Measurements from ENCODE around the gene ZRANB1. TPM values are rescaled to one million over a fixed set of nuclear protein-coding genes. Genes with fewer than 3 reads are reported as not detected.

The ZRANB1 gene
- total and polyA plus RNA-seq, 2 of the 4 experiments (the other 2 are of a cell fraction) = 11.2 to 24.7 TPM

DNA sequence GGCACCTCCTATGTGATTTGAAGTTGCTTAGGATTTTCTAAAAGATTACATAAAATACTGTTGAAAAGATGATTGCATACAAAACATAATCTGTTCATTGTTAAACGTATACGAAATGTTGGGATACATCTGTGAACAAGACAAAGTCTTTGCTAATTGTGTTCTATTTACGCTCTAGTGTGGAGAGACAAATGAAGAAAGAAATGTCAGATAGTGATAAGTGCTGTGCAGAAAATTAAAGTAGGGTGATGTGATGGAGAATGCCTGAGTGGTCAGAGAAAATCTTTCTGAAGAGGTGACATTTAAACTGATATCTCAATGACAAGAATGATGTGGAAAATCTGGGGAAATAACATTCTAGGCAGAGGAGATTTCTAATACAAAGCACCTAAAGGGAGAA, 13.4 kb upstream of the ZRANB1 start:
- no TSS peak for BruUV-seq (replicated peaks)

More for the DNA sequence above, 13.4 kb upstream of the ZRANB1 start:
- Histone ChIP-seq H2BK5ac (ENCODE audit: low read depth, low read length, poor library complexity, severe bottlenecking) (no peak overlapping the region), H3K4me2 (ENCODE audit: low read depth, low read length) (no peak overlapping the region), H3K18ac (ENCODE audit: low read depth, low read length) (no peak overlapping the region), H2BK120ac (ENCODE audit: low read depth, low read length) (no peak overlapping the region), H3K79me1 (ENCODE audit: low read depth in 1 of 2, low read length in 2 of 2) (peaks cover 15 to 63% of the 10 kb centered on the region in 2 experiments), H3K4ac (ENCODE audit: low read depth, low read length) (no peak overlapping the region), H2AK9ac (replicated peaks; ENCODE audit: low read depth, low read length, poor library complexity) (no peak overlapping the region), H3K4me3 (ENCODE audit: insufficient read depth, low read depth, low read length) (no peak overlapping the region), H3K9me1 (ENCODE audit: insufficient read depth, low read length) (peaks cover 9% of the 10 kb centered on the region), H2AFZ (replicated peaks; ENCODE audit: low read length, poor library complexity) (no peak overlapping the region), H3K23ac (ENCODE audit: low read depth, low read length) (no peak overlapping the region), H3K4me1 (ENCODE audit: control insufficient read depth, insufficient read depth, low read length) (peaks cover 4% of the 10 kb centered on the region; the same call in 1 of the 2 replicates), H3K9ac (ENCODE audit: low read depth, low read length) (no peak overlapping the region), H2AK5ac (ENCODE audit: low read depth, low read length) (no peak overlapping the region), H4K8ac (ENCODE audit: low read depth in 2 of 2, low read length in 2 of 2) (no peak overlapping the region), H3K56ac (ENCODE audit: extremely low read depth, insufficient read depth, low read length) (no peak overlapping the region), H3K36me3 (ENCODE audit: control insufficient read depth, insufficient read depth, low read length) (peaks cover 5% of the 10 kb centered on the region), H2BK15ac (ENCODE audit: low read depth, low read length) (no peak overlapping the region), H3K9me3 (ENCODE audit: control insufficient read depth, insufficient read depth, low read length) (no peaks in the 10 kb centered on the region), H2BK20ac (ENCODE audit: low read depth, low read length) (no peak overlapping the region), H4K5ac (ENCODE audit: low read depth, low read length) (no peak overlapping the region), H4K91ac (ENCODE audit: insufficient read depth, low read depth, low read length) (no peak overlapping the region), H3K14ac (replicated peaks; ENCODE audit: low read depth, low read length) (no peak overlapping the region), H4K20me1 (ENCODE audit: insufficient read depth, low read length) (peaks cover 89% of the 10 kb centered on the region), H3K27ac (ENCODE audit: insufficient read depth, low read length) (no peak overlapping the region), H3K27me3 (ENCODE audit: control insufficient read depth, insufficient read depth, low read length) (no peaks in the 10 kb centered on the region)
- no peak for DNase-seq
- intact Hi-C loops (cut with micrococcal nuclease) = no loop called here
- TF ChIP-seq RAD21 (IDR thresholded peaks at IDR 0.05; ENCODE audit: low read length) (no peak), NFE2L2 (IDR thresholded peaks at IDR 0.05; ENCODE audit: low read depth, low read length) (no peak), MAFK (IDR thresholded peaks at IDR 0.05; ENCODE audit: low read depth, low read length) (no peak), CTCF (conservative IDR thresholded peaks at IDR 0.05; ENCODE audit: low read depth, low read length) (no peak), FOS (IDR thresholded peaks at IDR 0.05; ENCODE audit: low read depth, low read length) (no peak), RCOR1 (IDR thresholded peaks at IDR 0.05; ENCODE audit: insufficient replicate concordance, low read length) (no peak), BHLHE40 (IDR thresholded peaks at IDR 0.05; ENCODE audit: low read depth, low read length) (no peak), RFX5 (IDR thresholded peaks at IDR 0.05; ENCODE audit: low read depth, low read length) (no peak), CEBPB (IDR thresholded peaks at IDR 0.05; ENCODE audit: low read depth, low read length) (no peak), MAZ (IDR thresholded peaks at IDR 0.05; ENCODE audit: borderline replicate concordance, low read depth, low read length) (no peak), CHD1 (IDR thresholded peaks at IDR 0.05; ENCODE audit: low read depth, low read length) (no peak), POLR2A (IDR thresholded peaks at IDR 0.05; ENCODE audit: low read depth, low read length) (no peak), USF2 (IDR thresholded peaks at IDR 0.05; ENCODE audit: low read depth, low read length) (no peak), MXI1 (IDR thresholded peaks at IDR 0.05; ENCODE audit: borderline replicate concordance, low read depth, low read length) (no peak), ELK1 (IDR thresholded peaks at IDR 0.05; ENCODE audit: borderline replicate concordance, low read depth, low read length) (no peak), SMC3 (IDR thresholded peaks at IDR 0.05; ENCODE audit: low read depth, low read length) (no peak)
- in situ Hi-C loops (cut with MboI; ENCODE audit: low sequenced_read_pairs) = no loop called here
- CTCF ChIA-PET = no interaction called here
- no CpG with 5 or more reads among the region's 3 CpGs for WGBS, 2 experiments (ENCODE audit: extremely low coverage in 2 of 2, insufficient read length in 1 of 2)
- dilution Hi-C loops (cut with HindIII; ENCODE audit: low sequenced_read_pairs, unreplicated experiment) = no loop called here
- POLR2A ChIA-PET (ENCODE audit: unreplicated experiment) = no interaction called here
- ATAC-seq (ENCODE audit: low read depth) = no peak

Data from IMR-90 (cell line).